GM12878 (cell line): ENCODE measurements around the gene SCN5A. TPM values are rescaled to one million over a fixed set of nuclear protein-coding genes. Genes with fewer than 3 reads are reported as not detected.

Experiments used
- ATAC-seq: fragments of 200-7000 bp; cut with Tn5 transposase; 3 replicates; pipeline ENCODE4 v1.9.1; 2020; ENCODE audit warnings: mild to moderate bottlenecking, moderate library complexity
- BruUV-seq: library from RNA; stranded (reverse); fragments of 400-500 nt; replicated peaks from 2 replicates; lab custom pipeline; 2021; lab: Mats Ljungman, UMichigan
- CTCF ChIA-PET: fragments of 300-600 bp; sonication (Branson Sonifier 250); formaldehyde crosslinking; extraction: SDS; loops from one replicate; lab custom pipeline; 2021; ENCODE audit warnings: inconsistent platforms; lab: Yijun Ruan, JAX
- POLR2A ChIA-PET: fragments of 350-600 bp; formaldehyde crosslinking; extraction: SDS; loops from one replicate; lab custom pipeline; 2021; ENCODE audit warnings: inconsistent platforms; lab: Charles Lee
- RAD21 ChIA-PET: fragments of 300-600 bp; sonication (Branson Sonifier 250); formaldehyde crosslinking; loops from one replicate; lab custom pipeline; 2023; ENCODE audit warnings: antibody characterized with exemption; ENCODE audit not compliant: unreplicated experiment; lab: Charles Lee
- SMC1A ChIA-PET: fragments of 300-600 bp; sonication (Branson Sonifier 250); formaldehyde crosslinking; loops from one replicate; lab custom pipeline; 2023; ENCODE audit not compliant: unreplicated experiment, uncharacterized antibody; lab: Charles Lee
- DNase-seq: peaks from one replicate; pipeline ENCODE4 v3.0.0-alpha.2; 2011; ENCODE audit warnings: low read depth, low spot score
- FAIRE-seq: peaks from 3 replicates; lab custom pipeline; 2011; peaks lifted over from hg19 to GRCh38; lab: Jason Lieb, UNC
- H2AFZ ChIP-seq: 2 replicates; pipeline ENCODE4 v1.6.0; 2011; ENCODE audit warnings: low read depth, low read length, control low read depth; ENCODE audit not compliant: control insufficient read depth
- H3K27ac ChIP-seq: 2 replicates; pipeline ENCODE4 v1.5.1; 2011; ENCODE audit warnings: control low read depth; ENCODE audit not compliant: control insufficient read depth, insufficient read depth
- H3K27me3 ChIP-seq, 2 experiments: replicated peaks in 1 of 2; 2 replicates each; pipeline versions ENCODE4 v1.6.0 to v1.6.1; 2011; ENCODE audit warnings: low read length in 1 of 2; ENCODE audit not compliant: control insufficient read depth in 2 of 2, insufficient read depth in 2 of 2
- H3K36me3 ChIP-seq, 2 experiments: 2 replicates each; pipeline ENCODE4 v1.5.1; 2011; ENCODE audit warnings: low read length in 1 of 2; ENCODE audit not compliant: control insufficient read depth in 2 of 2, insufficient read depth in 2 of 2
- H3K4me1 ChIP-seq: 2 replicates; pipeline ENCODE4 v1.6.1; 2011; ENCODE audit warnings: mild to moderate bottlenecking, low read length, moderate library complexity, mixed read lengths; ENCODE audit not compliant: control insufficient read depth, insufficient read depth
- H3K4me2 ChIP-seq: 2 replicates; pipeline ENCODE4 v1.6.0; 2011; ENCODE audit warnings: control low read depth; ENCODE audit not compliant: control insufficient read depth, insufficient read depth
- H3K4me3 ChIP-seq: fragments of 200-600 bp; sonication (generic); 2 replicates; pipeline ENCODE4 v1.5.1; 2016
- H3K79me2 ChIP-seq: 2 replicates; pipeline ENCODE4 v1.6.0; 2011; ENCODE audit warnings: low read length; ENCODE audit not compliant: control insufficient read depth, insufficient read depth
- H3K9ac ChIP-seq: 2 replicates; pipeline ENCODE4 v1.8.0; 2011; ENCODE audit warnings: low read length, control low read depth, mixed read lengths; ENCODE audit not compliant: control insufficient read depth, insufficient read depth
- H3K9me3 ChIP-seq: replicated peaks from 3 replicates; pipeline ENCODE4 v1.5.1; 2011; ENCODE audit warnings: mild to moderate bottlenecking, low read length; ENCODE audit not compliant: control insufficient read depth, insufficient read depth
- H4K20me1 ChIP-seq: 2 replicates; pipeline ENCODE4 v1.6.0; 2011; ENCODE audit not compliant: control insufficient read depth, insufficient read depth
- EP300 ChIP-seq, 2 experiments: fragments of 150-350 bp in 1 of 2; IDR thresholded peaks; 2 replicates each; pipeline ENCODE4 v1.6.1; 2011 to 2012; ENCODE audit warnings: low read depth in 2 of 2, low read length in 2 of 2, borderline replicate concordance in 1 of 2, improper control_type of control experiment in 1 of 2, inconsistent platforms in 1 of 2; ENCODE audit not compliant: control insufficient read depth in 1 of 2
- ESRRA ChIP-seq: IDR thresholded peaks from 2 replicates; pipeline ENCODE4 v1.6.1; 2012; ENCODE audit warnings: mild to moderate bottlenecking, low read length, improper control_type of control experiment
- ETV6 ChIP-seq, 2 experiments: fragments of 450-650 bp in 1 of 2; IDR thresholded peaks in 1 of 2; conservative IDR thresholded peaks in 1 of 2; 2 replicates each; pipeline ENCODE4 v1.6.1; 2014; ENCODE audit warnings: antibody characterized with exemption in 1 of 2, borderline replicate concordance in 1 of 2, low read depth in 1 of 2, mild to moderate bottlenecking in 1 of 2, moderate library complexity in 1 of 2
- EZH2 ChIP-seq: IDR thresholded peaks from 2 replicates; pipeline ENCODE4 v1.6.1; 2012; ENCODE audit warnings: low read depth, mild to moderate bottlenecking, control low read depth, inconsistent platforms, low read length, borderline replicate concordance; ENCODE audit not compliant: control insufficient read depth
- FOS ChIP-seq: IDR thresholded peaks from 3 replicates; pipeline ENCODE4 v1.6.1; 2011; ENCODE audit warnings: borderline replicate concordance; ENCODE audit not compliant: insufficient read length; ENCODE audit errors: extremely low read depth
- MTA2 ChIP-seq: fragments of 450-650 bp; IDR thresholded peaks from 2 replicates; pipeline ENCODE4 v1.6.1; 2016; ENCODE audit warnings: low read depth, mild to moderate bottlenecking, moderate library complexity
- MYC ChIP-seq: IDR thresholded peaks from 2 replicates; pipeline ENCODE4 v1.6.1; 2011; ENCODE audit warnings: mild to moderate bottlenecking, low read length, moderate library complexity, inconsistent platforms; ENCODE audit not compliant: insufficient read depth, insufficient replicate concordance, insufficient read length, severe bottlenecking
- NBN ChIP-seq: fragments of 450-650 bp; IDR thresholded peaks from 2 replicates; pipeline ENCODE4 v1.6.1; 2016
- NFYB ChIP-seq: IDR thresholded peaks from 2 replicates; pipeline ENCODE4 v1.6.1; 2011; ENCODE audit warnings: low read depth, mild to moderate bottlenecking, low read length, improper control_type of control experiment, moderate library complexity; ENCODE audit not compliant: insufficient read depth
- POLR2AphosphoS2 ChIP-seq: IDR thresholded peaks from 2 replicates; pipeline ENCODE4 v1.6.1; 2011; ENCODE audit warnings: low read depth, mild to moderate bottlenecking, low read length, improper control_type of control experiment, moderate library complexity
- SRF ChIP-seq, 2 experiments: IDR thresholded peaks; 2 replicates each; pipeline ENCODE4 v1.6.1; 2011; ENCODE audit warnings: low read depth in 2 of 2, low read length in 2 of 2, mild to moderate bottlenecking in 1 of 2, moderate library complexity in 1 of 2
- WGBS: methylation state at CpG from one replicate; pipeline ENCODE4 v1.1.6; 2016; ENCODE audit warnings: low lambda C conversion rate; ENCODE audit not compliant: insufficient replicate concordance, insufficient coverage; ENCODE audit errors: missing lambda C conversion rate; 5-methylcytosine and 5-hydroxymethylcytosine counted together
- in situ Hi-C: fragments of 300-500 bp; cut with MboI; formaldehyde crosslinking; loops from 9 replicates; pipeline ENCODE4 v1.14.3; 2018; ENCODE audit warnings: mixed read lengths
- intact Hi-C: fragments of 100-400 bp; cut with micrococcal nuclease; formaldehyde crosslinking; loops from one replicate; pipeline ENCODE4 v1.14.2; 2022; ENCODE audit not compliant: unreplicated experiment
- polyA plus RNA-seq, 11 experiments: library from polyadenylated mRNA; depleted of rRNA in 4 of 11; unstranded in 6 of 11; stranded (reverse) in 5 of 11; fragments of >200 nt; fragmentation: Nextera tagmentation in 4 of 11; fragmentation: Illumina TruSeq in 1 of 11; extraction: Ambion mirVana in 4 of 11; extraction: Trizol in 1 of 11; gene quantifications; 1 replicate in 1 of 11; 2 replicates in 10 of 11; pipeline versions ENCODE4 v1.2.1 to v1.2.3, GENCODE V29; 2011 to 2016; ENCODE audit warnings: inconsistent platforms in 2 of 11, missing spikeins in 2 of 11, low read depth in 1 of 11
- total RNA-seq, 4 experiments: library from RNA; depleted of rRNA in 3 of 4; stranded (reverse); fragments of >200 nt in 3 of 4; fragmentation: Illumina TruSeq in 1 of 4; extraction: Trizol in 1 of 4; gene quantifications; 2 replicates each; pipeline versions ENCODE4 v1.2.1 to v1.2.3, GENCODE V29; 2013 to 2021
- TF ChIP-seq, protein P1 (sequence below): IDR thresholded peaks from 2 replicates; pipeline ENCODE4 v1.6.1; 2012; ENCODE audit warnings: low read length, inconsistent platforms
- TF ChIP-seq, protein P2 (sequence below): IDR thresholded peaks from 2 replicates; pipeline ENCODE4 v1.6.1; 2011; ENCODE audit warnings: borderline replicate concordance, low read depth, mild to moderate bottlenecking, moderate library complexity, low read length; ENCODE audit not compliant: insufficient read depth, poor library complexity, severe bottlenecking

SCN5A gene
- total and polyA plus RNA-seq, 10 of the 15 experiments (the other 5 are each of a cell fraction or from before 2014, with no cell fraction given), result not detected

DNA sequence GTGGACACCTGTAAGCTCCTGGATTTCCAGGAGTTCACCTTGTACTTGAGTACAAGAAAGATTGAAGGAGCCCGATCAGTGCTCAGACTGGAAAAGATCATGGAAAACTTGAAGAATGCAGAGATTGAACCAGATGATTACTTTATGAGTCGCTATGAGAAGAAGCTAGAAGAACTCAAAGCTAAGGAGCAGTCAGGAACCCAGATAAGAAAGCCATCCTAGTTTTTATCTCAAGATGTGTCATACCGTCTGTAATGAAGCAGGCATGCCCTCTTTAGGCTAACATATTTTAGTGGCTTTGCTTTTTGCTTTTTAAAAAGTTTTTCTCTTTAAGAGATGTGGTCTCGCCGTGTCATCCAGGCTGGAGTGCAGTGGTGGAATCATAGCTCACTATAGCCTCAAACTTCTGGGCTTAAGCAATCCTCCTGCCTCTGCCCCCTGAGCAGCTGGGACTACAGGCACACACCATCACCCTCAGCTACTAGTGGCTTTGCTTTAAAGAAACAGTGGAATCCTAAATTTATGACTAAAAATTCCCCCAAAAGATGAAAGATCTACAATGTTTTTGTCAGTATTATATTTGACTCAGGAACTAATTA, 125.2 kb downstream of the SCN5A start:
- Histone ChIP-seq H3K4me2 (no peak overlapping the region), H3K4me1 (no peaks in the 10 kb centered on the region), H3K9me3 (no peaks in the 10 kb centered on the region), H3K9ac (no peak overlapping the region), H3K36me3 (peaks cover 6 to 19% of the 10 kb centered on the region in 2 experiments), H3K4me3 (no peak overlapping the region), H3K27me3 (no peaks in the 10 kb centered on the region), H3K27ac (no peak overlapping the region), H3K79me2 (no peaks in the 10 kb centered on the region), H2AFZ (no peak overlapping the region), H4K20me1 (no peaks in the 10 kb centered on the region)
- SMC1A ChIA-PET, result interaction anchor here (0.8 to 2.7 kb wide), 4 partner anchors 10 to 138 kb away, joined by 3 to 9 read pairs (median 4); no protein-coding TSS in a partner anchor
- TF ChIP-seq SRF (IDR thresholded peaks at IDR 0.05; ENCODE audit: low read depth in 2 of 2, low read length in 2 of 2), result no peak
- TF ChIP-seq EP300 (IDR thresholded peaks at IDR 0.05; ENCODE audit: borderline replicate concordance in 1 of 2, control insufficient read depth in 1 of 2, low read depth in 2 of 2, low read length in 2 of 2), result no peak
- no peak for TF ChIP-seq NFYB
- TF ChIP-seq, protein P1, sequence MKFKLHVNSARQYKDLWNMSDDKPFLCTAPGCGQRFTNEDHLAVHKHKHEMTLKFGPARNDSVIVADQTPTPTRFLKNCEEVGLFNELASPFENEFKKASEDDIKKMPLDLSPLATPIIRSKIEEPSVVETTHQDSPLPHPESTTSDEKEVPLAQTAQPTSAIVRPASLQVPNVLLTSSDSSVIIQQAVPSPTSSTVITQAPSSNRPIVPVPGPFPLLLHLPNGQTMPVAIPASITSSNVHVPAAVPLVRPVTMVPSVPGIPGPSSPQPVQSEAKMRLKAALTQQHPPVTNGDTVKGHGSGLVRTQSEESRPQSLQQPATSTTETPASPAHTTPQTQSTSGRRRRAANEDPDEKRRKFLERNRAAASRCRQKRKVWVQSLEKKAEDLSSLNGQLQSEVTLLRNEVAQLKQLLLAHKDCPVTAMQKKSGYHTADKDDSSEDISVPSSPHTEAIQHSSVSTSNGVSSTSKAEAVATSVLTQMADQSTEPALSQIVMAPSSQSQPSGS, result no peak
- TF ChIP-seq FOS, result no peak
- TF ChIP-seq, protein P2, sequence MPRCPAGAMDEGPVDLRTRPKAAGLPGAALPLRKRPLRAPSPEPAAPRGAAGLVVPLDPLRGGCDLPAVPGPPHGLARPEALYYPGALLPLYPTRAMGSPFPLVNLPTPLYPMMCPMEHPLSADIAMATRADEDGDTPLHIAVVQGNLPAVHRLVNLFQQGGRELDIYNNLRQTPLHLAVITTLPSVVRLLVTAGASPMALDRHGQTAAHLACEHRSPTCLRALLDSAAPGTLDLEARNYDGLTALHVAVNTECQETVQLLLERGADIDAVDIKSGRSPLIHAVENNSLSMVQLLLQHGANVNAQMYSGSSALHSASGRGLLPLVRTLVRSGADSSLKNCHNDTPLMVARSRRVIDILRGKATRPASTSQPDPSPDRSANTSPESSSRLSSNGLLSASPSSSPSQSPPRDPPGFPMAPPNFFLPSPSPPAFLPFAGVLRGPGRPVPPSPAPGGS, result no peak
- no peak for TF ChIP-seq MTA2
- TF ChIP-seq EZH2, result no peak
- TF ChIP-seq POLR2AphosphoS2, result no peak
- TF ChIP-seq ETV6 (conservative IDR thresholded peaks at IDR 0.05 in 1 of 2, IDR thresholded peaks at IDR 0.05 in 1 of 2; ENCODE audit: borderline replicate concordance in 1 of 2, low read depth in 1 of 2), result no peak
- TF ChIP-seq NBN, result no peak
- TF ChIP-seq MYC, result no peak
- TF ChIP-seq ESRRA, result no peak
- ATAC-seq, result no peak
- POLR2A ChIA-PET, result no interaction called here
- no peak for FAIRE-seq
- CTCF ChIA-PET, result interaction anchor here (0.8 to 7.0 kb wide), 10 partner anchors 16 to 506 kb away, joined by 3 to 100 read pairs (median 4); partner anchors contain the start of gene EXOG
- WGBS, result 82% methylated on average over 5 of the region's 5 CpGs
- BruUV-seq, result no TSS peak
- no peak for DNase-seq
- intact Hi-C loops, result loop anchor here (10.0 kb wide), 1 partner anchor 321 kb away; no protein-coding TSS in a partner anchor
- RAD21 ChIA-PET, result interaction anchor here (0.6 kb wide), 1 partner anchor 28 kb away, joined by 3 read pairs; the partner anchor contains the start of gene EXOG
- in situ Hi-C loops, result loop anchor here (5.0 kb wide), 1 partner anchor 123 kb away; the partner anchor contains the start of gene SCN5A
